ENCODE results near the gene RAD9A.

The RAD9A gene

DNA sequence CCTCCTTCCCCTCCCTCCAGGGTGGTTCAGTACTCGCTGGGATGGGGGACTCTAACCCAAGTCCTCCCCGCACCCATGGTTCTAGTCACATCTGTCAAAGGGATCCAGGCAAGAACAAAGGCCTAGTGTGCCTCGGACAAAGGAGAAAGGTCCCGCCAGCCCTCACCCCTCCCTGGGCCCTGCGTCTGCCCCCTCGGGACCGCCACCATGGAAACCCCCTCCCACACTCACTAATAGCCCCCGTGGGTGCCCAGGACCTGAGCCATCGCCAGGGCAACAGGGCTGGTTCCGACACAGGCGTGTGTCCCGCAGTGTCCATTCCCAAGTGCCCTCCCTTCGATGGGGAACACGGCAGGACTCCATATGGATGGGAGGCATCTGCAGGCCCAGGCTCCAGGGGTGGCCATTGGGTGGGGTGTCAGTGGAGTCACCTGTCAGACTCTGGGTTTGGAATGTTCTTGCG is 18.6 kb downstream of the RAD9A start:
- H3K27ac ChIP-seq: no peak overlapping the region
- no peak for TF ChIP-seq ZFX (IDR thresholded peaks at IDR 0.05; ENCODE audit: borderline replicate concordance)
- TF ChIP-seq, protein P1, sequence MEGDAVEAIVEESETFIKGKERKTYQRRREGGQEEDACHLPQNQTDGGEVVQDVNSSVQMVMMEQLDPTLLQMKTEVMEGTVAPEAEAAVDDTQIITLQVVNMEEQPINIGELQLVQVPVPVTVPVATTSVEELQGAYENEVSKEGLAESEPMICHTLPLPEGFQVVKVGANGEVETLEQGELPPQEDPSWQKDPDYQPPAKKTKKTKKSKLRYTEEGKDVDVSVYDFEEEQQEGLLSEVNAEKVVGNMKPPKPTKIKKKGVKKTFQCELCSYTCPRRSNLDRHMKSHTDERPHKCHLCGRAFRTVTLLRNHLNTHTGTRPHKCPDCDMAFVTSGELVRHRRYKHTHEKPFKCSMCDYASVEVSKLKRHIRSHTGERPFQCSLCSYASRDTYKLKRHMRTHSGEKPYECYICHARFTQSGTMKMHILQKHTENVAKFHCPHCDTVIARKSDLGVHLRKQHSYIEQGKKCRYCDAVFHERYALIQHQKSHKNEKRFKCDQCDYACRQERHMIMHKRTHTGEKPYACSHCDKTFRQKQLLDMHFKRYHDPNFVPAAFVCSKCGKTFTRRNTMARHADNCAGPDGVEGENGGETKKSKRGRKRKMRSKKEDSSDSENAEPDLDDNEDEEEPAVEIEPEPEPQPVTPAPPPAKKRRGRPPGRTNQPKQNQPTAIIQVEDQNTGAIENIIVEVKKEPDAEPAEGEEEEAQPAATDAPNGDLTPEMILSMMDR (IDR thresholded peaks at IDR 0.05): no peak

DNA sequence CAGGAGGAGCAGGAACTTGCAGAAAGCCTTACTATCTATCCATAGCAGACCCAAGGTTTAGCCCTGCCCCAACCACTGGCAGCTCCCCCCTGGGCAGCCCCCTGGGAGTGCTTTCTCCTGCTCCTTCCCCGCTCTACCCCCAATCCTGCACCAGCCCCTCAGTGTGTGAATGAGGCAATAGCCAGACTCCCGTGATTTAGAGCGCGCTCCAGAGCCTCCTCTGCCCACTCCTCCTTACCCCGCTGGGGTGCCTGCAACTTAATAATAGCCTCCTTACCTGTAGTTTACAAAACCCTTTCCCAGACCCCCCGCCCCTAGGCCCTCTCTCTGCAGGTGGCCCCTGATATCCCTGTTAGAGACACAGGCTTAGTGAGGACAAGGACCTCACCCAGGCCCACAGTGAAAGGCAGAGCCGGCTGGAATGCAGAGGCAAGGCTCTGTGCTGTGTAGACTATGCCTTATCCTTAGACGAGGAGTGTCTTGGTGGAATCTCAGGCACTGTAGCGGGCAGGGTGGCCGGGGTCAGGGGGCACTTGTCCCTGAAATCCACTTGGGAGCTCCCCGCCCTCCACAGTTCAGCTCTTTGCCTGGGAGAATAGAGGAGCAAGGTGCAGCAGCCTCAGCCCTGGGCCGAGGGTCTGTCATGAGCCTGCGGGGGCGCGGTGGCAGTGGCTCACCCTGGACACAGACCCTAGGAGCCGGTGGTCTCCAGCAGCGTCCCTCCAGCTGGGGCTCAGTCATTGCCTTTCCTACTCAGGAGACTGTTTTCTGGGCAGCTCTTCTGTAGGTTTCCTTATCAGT is 19.4 kb downstream of the RAD9A start:
- H3K27ac ChIP-seq: no peak overlapping the region
- TF ChIP-seq ZFX (IDR thresholded peaks at IDR 0.05; ENCODE audit: borderline replicate concordance): no peak
- TF ChIP-seq, protein P1 (IDR thresholded peaks at IDR 0.05): no peak

DNA sequence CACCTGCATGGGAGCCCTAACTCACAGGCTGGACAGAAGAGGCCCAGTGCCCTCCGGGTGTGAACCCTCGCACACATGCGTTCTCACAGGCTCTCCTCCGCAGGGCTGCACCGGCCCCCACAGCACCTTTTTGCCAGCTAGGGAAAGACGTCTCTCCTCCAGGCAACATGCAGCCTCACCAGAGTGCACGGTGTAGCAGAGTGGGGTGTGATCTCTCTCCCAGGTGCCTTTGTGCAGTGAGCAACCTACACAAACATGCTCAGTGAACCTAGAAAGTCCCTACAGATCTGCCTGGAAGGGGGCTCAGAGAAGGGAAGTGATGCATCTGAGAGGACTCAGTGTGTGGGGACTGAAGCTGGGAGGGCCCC is 20.0 kb downstream of the RAD9A start:
- no peak for TF ChIP-seq ZFX (IDR thresholded peaks at IDR 0.05; ENCODE audit: borderline replicate concordance)
- TF ChIP-seq, protein P1 (IDR thresholded peaks at IDR 0.05): no peak
- no peak overlapping the region for H3K27ac ChIP-seq

DNA sequence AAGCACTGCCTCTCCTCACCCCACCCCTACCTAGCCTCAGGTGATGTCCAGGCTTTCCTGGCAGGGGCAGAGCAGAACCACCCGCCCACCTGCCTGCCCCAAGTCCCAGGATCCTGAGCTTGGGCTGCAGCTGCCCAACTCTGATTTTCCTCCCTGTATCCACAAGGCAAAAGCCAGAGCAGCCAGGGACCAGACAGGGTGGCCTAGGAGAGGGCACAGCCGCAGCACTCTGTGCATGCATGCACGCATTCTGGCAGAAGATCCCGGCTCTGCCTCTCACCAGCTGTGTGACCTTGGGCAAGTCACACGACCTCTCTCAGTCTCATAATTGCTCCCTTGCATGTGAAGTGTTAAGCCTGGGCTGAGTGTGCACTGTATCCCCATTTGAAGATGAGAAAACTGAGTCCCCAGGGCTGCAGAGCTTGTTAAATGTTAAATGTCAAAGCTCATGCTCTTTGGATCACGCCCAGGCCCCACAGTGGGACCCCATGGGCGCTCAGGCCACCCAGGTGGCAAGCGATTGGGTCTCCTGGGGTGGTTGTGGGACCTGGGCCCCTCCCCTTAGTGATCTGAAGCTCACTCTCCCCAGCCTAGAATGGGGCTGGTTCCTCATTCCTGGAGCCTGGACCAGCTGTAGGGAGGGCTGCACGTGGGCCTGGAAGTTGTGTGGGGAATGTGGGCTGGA is 20.9 kb downstream of the RAD9A start:
- no peak overlapping the region for H3K27ac ChIP-seq
- TF ChIP-seq ZFX (IDR thresholded peaks at IDR 0.05; ENCODE audit: borderline replicate concordance): no peak
- TF ChIP-seq, protein P1 (IDR thresholded peaks at IDR 0.05): no peak

DNA sequence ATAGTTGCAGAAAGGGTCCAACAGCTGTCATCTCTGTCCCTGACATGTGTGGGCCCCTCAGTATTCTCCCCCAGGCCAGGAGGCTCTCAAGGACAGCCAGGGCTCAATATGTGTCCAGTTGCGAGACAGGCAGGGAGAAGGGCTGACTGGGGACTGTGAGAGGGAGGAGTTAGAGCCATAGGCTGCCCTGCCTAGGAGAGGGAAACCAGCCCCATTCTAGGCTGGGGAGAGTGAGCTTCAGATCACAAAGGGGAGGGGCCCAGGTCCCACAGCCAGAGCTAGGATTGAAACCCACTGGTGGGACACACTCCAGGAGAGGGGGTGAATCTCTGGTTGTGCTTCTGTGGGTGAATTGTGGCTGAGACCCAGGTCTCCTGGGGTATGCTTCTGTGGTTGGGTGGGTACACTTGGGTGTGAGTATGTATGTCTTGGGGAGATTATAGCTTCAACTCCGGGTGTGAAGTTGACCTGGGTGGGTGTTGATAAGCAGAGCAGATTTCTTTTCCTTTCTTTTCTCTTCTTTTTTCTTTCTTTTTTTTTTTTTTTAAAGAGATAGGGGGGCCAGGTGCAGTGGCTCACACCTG is 21.6 kb downstream of the RAD9A start:
- no peak overlapping the region for H3K27ac ChIP-seq
- no peak for TF ChIP-seq ZFX (IDR thresholded peaks at IDR 0.05; ENCODE audit: borderline replicate concordance)
- TF ChIP-seq, protein P1 (IDR thresholded peaks at IDR 0.05): no peak

DNA sequence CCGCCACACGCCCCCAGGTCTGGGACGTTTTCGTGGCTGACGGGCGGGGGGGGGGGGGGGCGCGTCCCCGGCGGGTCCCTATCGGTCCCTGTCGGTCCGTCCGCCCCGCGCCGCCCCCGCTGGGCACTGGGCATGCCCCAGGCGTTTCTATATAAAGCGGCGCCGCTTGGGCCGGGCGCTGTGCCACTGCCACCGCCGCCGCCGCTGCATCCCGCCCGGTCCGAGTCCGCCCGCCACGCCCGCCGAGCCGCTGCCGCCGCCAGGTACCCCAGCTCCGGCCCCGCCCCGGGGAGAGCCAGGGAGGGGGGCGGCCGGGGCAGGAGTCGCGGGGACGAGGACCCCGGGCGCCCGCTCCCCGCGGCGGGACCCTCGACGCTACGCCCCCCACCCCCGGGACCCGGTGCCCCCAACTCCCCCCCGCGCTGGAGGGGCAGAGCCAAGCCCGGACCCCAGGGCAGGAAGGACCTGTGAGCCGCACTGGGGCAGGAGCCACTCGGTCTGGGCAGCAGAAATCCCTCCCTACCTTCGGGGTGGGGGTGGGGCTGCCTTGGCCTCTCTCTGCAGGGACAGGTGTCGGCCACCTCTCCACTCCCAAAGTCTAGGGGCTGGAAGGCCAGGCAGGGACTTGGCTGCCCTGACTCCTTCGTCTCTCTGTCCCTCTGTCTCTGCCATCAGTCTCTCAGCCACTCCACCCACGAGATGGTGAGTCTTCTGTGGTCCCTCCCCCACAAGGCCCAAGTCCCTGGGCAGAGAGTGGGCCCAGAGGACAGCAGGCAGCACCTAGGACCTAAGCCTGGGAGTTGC is 23.9 kb downstream of the RAD9A start, which contains the start of gene CARNS1:
CARNS1 (plus strand) TSS at position 178 of the 804 bp plus-strand sequence; CDS start at position 700, 522 bp downstream.
- no peak for TF ChIP-seq ZFX (IDR thresholded peaks at IDR 0.05; ENCODE audit: borderline replicate concordance)
- TF ChIP-seq, protein P1 (IDR thresholded peaks at IDR 0.05): no peak
- H3K27ac ChIP-seq: peak within 1 kb of the TSS; percentile 54

Data from 22Rv1 (cell line).